PC-9 (cell line): Measurements from ENCODE around the gene ADARB2. TPM values are rescaled to one million over a fixed set of nuclear protein-coding genes. Genes with fewer than 3 reads are reported as not detected.

ENCODE experiments used
- BruUV-seq: library from RNA; stranded (reverse); fragments of 400-500 nt; replicated peaks from 2 replicates; lab custom pipeline; 2021; lab: Mats Ljungman, UMichigan
- CTCF ChIA-PET: fragments of 300-600 bp; sonication (Branson Sonifier 250); formaldehyde crosslinking; loops from one replicate; lab custom pipeline; 2022; ENCODE audit warnings: antibody characterized with exemption; lab: Charles Lee
- POLR2A ChIA-PET: fragments of 300-600 bp; sonication (Branson Sonifier 250); formaldehyde crosslinking; loops from one replicate; lab custom pipeline; 2022; ENCODE audit warnings: antibody characterized with exemption; ENCODE audit not compliant: unreplicated experiment; lab: Charles Lee
- DNase-seq, 2 experiments: peaks; one replicate each; pipeline versions ENCODE4 v3.0.0 to v3.0.0-alpha.2; 2015 to 2022; ENCODE audit warnings: mixed read lengths in 1 of 2
- H2AFZ ChIP-seq: fragments of 200-600 bp; sonication (generic); 2 replicates; pipeline ENCODE4 v1.8.1; 2017; ENCODE audit warnings: antibody characterized with exemption
- H3F3A ChIP-seq: fragments of 200-600 bp; sonication (generic); 2 replicates; pipeline ENCODE4 v1.8.1; 2017; ENCODE audit warnings: antibody characterized with exemption, mild to moderate bottlenecking, low read depth; ENCODE audit not compliant: insufficient read depth
- H3K27ac ChIP-seq: fragments of 200-600 bp; sonication (generic); 2 replicates; pipeline ENCODE4 v1.6.1; 2016; ENCODE audit warnings: mixed run types
- H3K27me3 ChIP-seq: fragments of 200-600 bp; sonication (generic); 2 replicates; pipeline ENCODE4 v1.6.1; 2016; ENCODE audit warnings: low read depth, mixed run types; ENCODE audit not compliant: insufficient read depth
- H3K36me3 ChIP-seq: fragments of 200-600 bp; sonication (generic); 2 replicates; pipeline ENCODE4 v1.6.1; 2016; ENCODE audit warnings: low read depth, mixed run types
- H3K4me1 ChIP-seq: fragments of 200-600 bp; sonication (generic); replicated peaks from 2 replicates; pipeline ENCODE4 v1.6.1; 2016; ENCODE audit warnings: mixed run types; ENCODE audit not compliant: insufficient read depth
- H3K4me2 ChIP-seq: fragments of 200-600 bp; sonication (generic); 2 replicates; pipeline ENCODE4 v1.6.1; 2017; ENCODE audit warnings: mixed run types
- H3K4me3 ChIP-seq: fragments of 200-600 bp; sonication (generic); 2 replicates; pipeline ENCODE4 v1.6.1; 2016; ENCODE audit warnings: mixed run types
- H3K79me2 ChIP-seq: fragments of 200-600 bp; sonication (generic); 2 replicates; pipeline ENCODE4 v1.6.1; 2017; ENCODE audit warnings: low read depth, mixed run types
- H3K9me2 ChIP-seq: fragments of 200-600 bp; sonication (generic); 2 replicates; pipeline ENCODE4 v1.8.1; 2017; ENCODE audit warnings: mild to moderate bottlenecking; ENCODE audit not compliant: insufficient read depth
- H3K9me3 ChIP-seq: fragments of 200-600 bp; sonication (generic); 2 replicates; pipeline ENCODE4 v1.8.1; 2016; ENCODE audit warnings: low read depth; ENCODE audit not compliant: insufficient read depth
- H4K20me1 ChIP-seq: fragments of 200-600 bp; sonication (generic); 2 replicates; pipeline ENCODE4 v1.8.1; 2017; ENCODE audit not compliant: insufficient read depth
- CTCF ChIP-seq: fragments of 200-600 bp; sonication (generic); conservative IDR thresholded peaks from 2 replicates; pipeline ENCODE4 v1.6.1; 2017; ENCODE audit warnings: mixed run types, antibody characterized with exemption, mild to moderate bottlenecking, moderate library complexity
- EZH2 ChIP-seq: fragments of 200-600 bp; sonication (generic); IDR thresholded peaks from 2 replicates; pipeline ENCODE4 v1.8.0; 2017; ENCODE audit warnings: antibody characterized with exemption, low read depth
- intact Hi-C: fragments of 100-400 bp; cut with micrococcal nuclease; formaldehyde crosslinking; loops from one replicate; pipeline ENCODE4 v1.10.0; 2022; ENCODE audit not compliant: unreplicated experiment
- total RNA-seq: library from RNA; stranded (reverse); gene quantifications from 2 replicates; pipeline ENCODE4 v1.2.3, GENCODE V29; 2021

Gene ADARB2
- total RNA-seq, 1 experiment from 2014 or later, result not detected

GRCh38 chr10:1684991-1685390, 52.3 kb downstream of the ADARB2 start:
- no peaks in the 10 kb centered on the region for H3K9me2 ChIP-seq
- no peak overlapping the region for H2AFZ ChIP-seq
- no TSS peak for BruUV-seq
- H3K9me3 ChIP-seq, result no peaks in the 10 kb centered on the region
- no peak for DNase-seq
- H3F3A ChIP-seq, result no peaks in the 10 kb centered on the region
- no peaks in the 10 kb centered on the region for H3K36me3 ChIP-seq
- no peak overlapping the region for H3K4me2 ChIP-seq
- H3K27ac ChIP-seq, result no peak overlapping the region
- no peak for TF ChIP-seq EZH2
- TF ChIP-seq CTCF, result no peak
- no peaks in the 10 kb centered on the region for H3K4me1 ChIP-seq
- ChIA-PET POLR2A (no interaction called here), CTCF (no interaction called here)
- no peaks in the 10 kb centered on the region for H4K20me1 ChIP-seq
- no peaks in the 10 kb centered on the region for H3K79me2 ChIP-seq
- peaks cover 60% of the 10 kb centered on the region for H3K27me3 ChIP-seq
- intact Hi-C loops, result no loop called here
- no peak overlapping the region for H3K4me3 ChIP-seq

- TF ChIP-seq EZH2 (no peak), CTCF (no peak)
- Histone ChIP-seq H3K4me3 (no peak overlapping the region), H3K36me3 (no peaks in the 10 kb centered on the region), H3K4me2 (no peak overlapping the region), H3K27ac (no peak overlapping the region), H3K4me1 (no peaks in the 10 kb centered on the region), H2AFZ (no peak overlapping the region), H3F3A (no peaks in the 10 kb centered on the region), H3K9me2 (no peaks in the 10 kb centered on the region), H4K20me1 (no peaks in the 10 kb centered on the region), H3K9me3 (no peaks in the 10 kb centered on the region), H3K27me3 (peaks cover 71% of the 10 kb centered on the region), H3K79me2 (no peaks in the 10 kb centered on the region)
- ChIA-PET POLR2A (no interaction called here), CTCF (no interaction called here)
- BruUV-seq, result no TSS peak
- DNase-seq, result no peak
- intact Hi-C loops, result no loop called here
Measured at GRCh38 chr10:1683649-1684048, 53.7 kb downstream of the ADARB2 start.

GRCh38 chr10:1679821-1680650, 57.3 kb downstream of the ADARB2 start:
- Histone ChIP-seq H3K4me3 (no peak overlapping the region), H3K9me3 (no peaks in the 10 kb centered on the region), H2AFZ (no peak overlapping the region), H3F3A (no peaks in the 10 kb centered on the region), H3K9me2 (no peaks in the 10 kb centered on the region), H3K79me2 (no peaks in the 10 kb centered on the region), H3K27ac (no peak overlapping the region), H4K20me1 (no peaks in the 10 kb centered on the region), H3K4me1 (no peaks in the 10 kb centered on the region), H3K27me3 (peaks cover 74% of the 10 kb centered on the region), H3K36me3 (no peaks in the 10 kb centered on the region), H3K4me2 (no peak overlapping the region)
- CTCF ChIA-PET, result no interaction called here
- POLR2A ChIA-PET, result no interaction called here
- no TSS peak for BruUV-seq
- intact Hi-C loops, result no loop called here
- DNase-seq, result no peak
- TF ChIP-seq EZH2 (no peak), CTCF (no peak)
